HFFc6 (cell line): Measurements from ENCODE around the gene GBX2. TPM values are rescaled to one million over a fixed set of nuclear protein-coding genes. Genes with fewer than 3 reads are reported as not detected.

Experiments used
- DNase-seq: peaks from one replicate; pipeline ENCODE4 v3.0.0-alpha.2; 2018
- H3K27ac Mint-ChIP-seq: 2 replicates; pipeline ENCODE4 v1.8.0; 2020; ENCODE audit warnings: mild to moderate bottlenecking, mixed read lengths
- H3K27me3 Mint-ChIP-seq: 2 replicates; pipeline ENCODE4 v1.8.0; 2021; ENCODE audit warnings: mild to moderate bottlenecking, moderate library complexity, mixed read lengths; ENCODE audit not compliant: insufficient read depth
- H3K36me3 Mint-ChIP-seq: 2 replicates; pipeline ENCODE4 v1.8.0; 2021; ENCODE audit warnings: low read depth, mixed read lengths
- H3K4me1 Mint-ChIP-seq: 2 replicates; pipeline ENCODE4 v1.8.0; 2020; ENCODE audit warnings: low read depth, mixed read lengths
- H3K4me3 Mint-ChIP-seq: 2 replicates; pipeline ENCODE4 v1.8.0; 2020; ENCODE audit warnings: mild to moderate bottlenecking, moderate library complexity, mixed read lengths
- H3K9me3 Mint-ChIP-seq: 2 replicates; pipeline ENCODE4 v1.8.0; 2020; ENCODE audit warnings: mild to moderate bottlenecking, mixed read lengths
- CTCF ChIP-seq: fragments of 200-600 bp; sonication (generic); IDR thresholded peaks from 2 replicates; pipeline ENCODE4 v1.5.0; 2021; ENCODE audit warnings: antibody characterized with exemption, mild to moderate bottlenecking
- total RNA-seq, 6 experiments: library from RNA; stranded (reverse); fragmentation: NEBNext Ultra II Directional; extraction: Animal tissue kit (Norgen Biotek cat#: 25700); gene quantifications; 2 replicates in 1 of 6; 3 replicates in 5 of 6; pipeline ENCODE4 v1.2.3, GENCODE V29; 2021

GBX2 gene
- total RNA-seq, 6 experiments from 2014 or later, result not detected

GRCh38 chr2:236170590-236171165 lies 2.5 kb upstream of the GBX2 start:
- DNase-seq, result no peak
- H3K27ac Mint-ChIP-seq, result no peak overlapping the region
- no peak for TF ChIP-seq CTCF
- no peaks in the 10 kb centered on the region; the same call in 1 of the 2 replicates for H3K9me3 Mint-ChIP-seq
- H3K4me3 Mint-ChIP-seq, result no peak overlapping the region
- H3K27me3 Mint-ChIP-seq, result peaks cover 56% of the 10 kb centered on the region
- H3K36me3 Mint-ChIP-seq, result no peaks in the 10 kb centered on the region
- H3K4me1 Mint-ChIP-seq, result peaks cover 31% of the 10 kb centered on the region

- peaks cover 26% of the 10 kb centered on the region for H3K4me1 Mint-ChIP-seq
- no peak overlapping the region for H3K27ac Mint-ChIP-seq
- DNase-seq, result no peak
- H3K4me3 Mint-ChIP-seq, result no peak overlapping the region
- H3K36me3 Mint-ChIP-seq, result no peaks in the 10 kb centered on the region
- peaks cover 63% of the 10 kb centered on the region for H3K27me3 Mint-ChIP-seq
- H3K9me3 Mint-ChIP-seq, result no peaks in the 10 kb centered on the region; the same call in 1 of the 2 replicates
- TF ChIP-seq CTCF, result no peak
These were observed 1.8 kb upstream of the GBX2 start for GRCh38 chr2:236169741-236170589.

- DNase-seq, result no peak
- Mint-ChIP-seq H3K4me1 (peaks cover 22% of the 10 kb centered on the region), H3K4me3 (no peak overlapping the region), H3K27ac (no peak overlapping the region), H3K27me3 (peaks cover 63% of the 10 kb centered on the region), H3K36me3 (no peaks in the 10 kb centered on the region), H3K9me3 (no peaks in the 10 kb centered on the region; the same call in 1 of the 2 replicates)
- no peak for TF ChIP-seq CTCF
These were observed 1.1 kb upstream of the GBX2 start for GRCh38 chr2:236169151-236169721.

GRCh38 chr2:236167297-236168109 lies 683 bp downstream of the GBX2 start:
- DNase-seq, result peak; percentile 12
- Mint-ChIP-seq H3K9me3 (no peaks in the 10 kb centered on the region; the same call in 1 of the 2 replicates), H3K4me3 (no peak overlapping the region), H3K27me3 (peaks cover 60% of the 10 kb centered on the region), H3K27ac (no peak overlapping the region), H3K4me1 (peaks cover 16% of the 10 kb centered on the region; the same call in 1 of the 2 replicates), H3K36me3 (no peaks in the 10 kb centered on the region)
- peak; percentile 7; the same call in 1 of the 2 replicates for TF ChIP-seq CTCF

GRCh38 chr2:236166796-236167296 lies 1.3 kb downstream of the GBX2 start:
- DNase-seq, result no peak
- Mint-ChIP-seq H3K4me1 (peaks cover 12% of the 10 kb centered on the region; the same call in 1 of the 2 replicates), H3K36me3 (no peaks in the 10 kb centered on the region), H3K9me3 (no peaks in the 10 kb centered on the region; the same call in 1 of the 2 replicates), H3K4me3 (peak overlapping the region; percentile 75; the same call in 1 of the 2 replicates), H3K27ac (no peak overlapping the region), H3K27me3 (peaks cover 54% of the 10 kb centered on the region)
- TF ChIP-seq CTCF, result no peak
